K562 (cell line): ENCODE measurements around the gene ASIC3. TPM values are rescaled to one million over a fixed set of nuclear protein-coding genes. Genes with fewer than 3 reads are reported as not detected.

ENCODE experiments used
- ATAC-seq: fragments of 200-7000 bp; cut with Tn5 transposase; 3 replicates; pipeline ENCODE4 v1.9.1; 2020; ENCODE audit warnings: moderate library complexity
- BruUV-seq: library from RNA; stranded (reverse); fragments of 400-500 nt; replicated peaks from 2 replicates; lab custom pipeline; 2021; lab: Mats Ljungman, UMichigan
- CTCF ChIA-PET: fragments of 300-600 bp; formaldehyde crosslinking; extraction: SDS; loops from one replicate; lab custom pipeline; 2021; ENCODE audit warnings: low intra/inter-chr PET ratio; lab: Yijun Ruan, JAX
- POLR2A ChIA-PET: fragments of 300-600, 350-650 bp; sonication (Branson Sonifier 250); formaldehyde crosslinking; extraction: SDS; loops from one replicate; lab custom pipeline; 2021; ENCODE audit warnings: antibody characterized with exemption, inconsistent platforms; lab: Yijun Ruan, JAX
- DNase-seq, 4 experiments: peaks; one replicate each; pipeline versions ENCODE4 v3.0.0 to v3.0.0-alpha.2; 2011 to 2018; ENCODE audit warnings: low spot score in 3 of 4, mixed read lengths in 3 of 4; ENCODE audit errors: extremely low read depth in 1 of 4
- FAIRE-seq: peaks from 2 replicates; lab custom pipeline; 2011; peaks lifted over from hg19 to GRCh38; lab: Jason Lieb, UNC
- H2AFZ ChIP-seq: 2 replicates; pipeline ENCODE4 v1.6.0; 2011; ENCODE audit warnings: low read depth, low read length, control low read depth, inconsistent platforms
- H3K27ac ChIP-seq: fragments of 200-600 bp; 3 replicates; pipeline ENCODE4 v1.8.0; 2011; ENCODE audit warnings: low read depth, mild to moderate bottlenecking, control low read depth, inconsistent platforms, low read length, moderate library complexity, mixed read lengths; ENCODE audit errors: extremely low read depth
- H3K27me3 ChIP-seq, 2 experiments: fragments of 300-600 bp in 1 of 2; 2 replicates in 1 of 2; 3 replicates in 1 of 2; pipeline versions ENCODE4 v1.6.0 to v1.8.0; 2011; ENCODE audit warnings: inconsistent platforms in 2 of 2, low read length in 2 of 2, mild to moderate bottlenecking in 1 of 2, mixed read lengths in 1 of 2, moderate library complexity in 1 of 2; ENCODE audit not compliant: control insufficient read depth in 2 of 2, insufficient read depth in 2 of 2
- H3K36me3 ChIP-seq: fragments of 300-600 bp; 3 replicates; pipeline ENCODE4 v1.8.0; 2011; ENCODE audit warnings: mild to moderate bottlenecking, low read length, inconsistent platforms; ENCODE audit not compliant: control insufficient read depth, insufficient read depth
- H3K4me1 ChIP-seq, 2 experiments: fragments of 200-600 bp in 1 of 2; replicated peaks in 1 of 2; 2 replicates in 1 of 2; 3 replicates in 1 of 2; pipeline versions ENCODE4 v1.5.1 to v1.8.0; 2011; ENCODE audit warnings: inconsistent platforms in 2 of 2, low read length in 2 of 2, mild to moderate bottlenecking in 1 of 2, mixed read lengths in 1 of 2, moderate library complexity in 1 of 2; ENCODE audit not compliant: control insufficient read depth in 2 of 2, insufficient read depth in 2 of 2
- H3K4me2 ChIP-seq: 2 replicates; pipeline ENCODE4 v1.6.1; 2011; ENCODE audit warnings: low read length, control low read depth, inconsistent platforms, mixed read lengths; ENCODE audit not compliant: insufficient read depth
- H3K4me3 ChIP-seq: fragments of 200-600 bp; sonication (generic), shearing (Covaris generic); 2 replicates; pipeline ENCODE4 v1.5.1; 2016; ENCODE audit warnings: control low read depth, inconsistent platforms
- H3K79me2 ChIP-seq: fragments of 200-600 bp; 3 replicates; pipeline ENCODE4 v1.8.0; 2011; ENCODE audit warnings: low read length, inconsistent platforms; ENCODE audit not compliant: control insufficient read depth, insufficient read depth
- H3K9ac ChIP-seq, 2 experiments: 2 replicates each; pipeline versions ENCODE4 v1.6.0 to v1.6.1; 2011; ENCODE audit warnings: low read depth in 2 of 2, low read length in 2 of 2, control low read depth in 1 of 2, inconsistent platforms in 1 of 2, mild to moderate bottlenecking in 1 of 2, mixed read lengths in 1 of 2; ENCODE audit not compliant: insufficient read depth in 1 of 2
- H3K9me1 ChIP-seq: one replicate; pipeline ENCODE4 v1.6.0; 2011; ENCODE audit warnings: inconsistent platforms, mild to moderate bottlenecking, low read length, moderate library complexity; ENCODE audit not compliant: control insufficient read depth, insufficient read depth
- H3K9me3 ChIP-seq: replicated peaks from 2 replicates; pipeline ENCODE4 v1.5.1; 2011; ENCODE audit warnings: low read depth, low read length, inconsistent platforms; ENCODE audit not compliant: control insufficient read depth, insufficient read depth
- H4K20me1 ChIP-seq: replicated peaks from 2 replicates; pipeline ENCODE4 v1.6.1; 2011; ENCODE audit warnings: low read length, inconsistent platforms, mixed read lengths; ENCODE audit not compliant: control insufficient read depth, insufficient read depth
- CBX5 ChIP-seq: IDR thresholded peaks from 2 replicates; pipeline ENCODE4 v1.6.1; 2014; ENCODE audit warnings: low read depth, borderline replicate concordance
- CEBPG ChIP-seq, 3 experiments: fragments of 200-800 bp in 1 of 3; sonication (Bioruptor generic) in 1 of 3; sonication (generic) in 1 of 3; formaldehyde crosslinking in 1 of 3; IDR thresholded peaks in 2 of 3; conservative IDR thresholded peaks in 1 of 3; 2 replicates each; pipeline versions ENCODE4 v1.6.1 to v1.8.0; 2016 to 2022; ENCODE audit warnings: missing compliant biosample characterization in 2 of 3, missing genetic modification characterization in 2 of 3, mild to moderate bottlenecking in 1 of 3, missing genetic modification reagents in 1 of 3
- ESRRA ChIP-seq: fragments of 450-650 bp; IDR thresholded peaks from 2 replicates; pipeline ENCODE4 v1.6.1; 2014; ENCODE audit warnings: low read depth, mild to moderate bottlenecking, moderate library complexity, borderline replicate concordance
- LARP7 ChIP-seq: fragments of 450-650 bp; IDR thresholded peaks from 2 replicates; pipeline ENCODE4 v1.6.1; 2016
- PCBP1 ChIP-seq: fragments of 200-400 bp; formaldehyde crosslinking; IDR thresholded peaks from 2 replicates; pipeline ENCODE4 v1.6.1; 2018; ENCODE audit warnings: mild to moderate bottlenecking, low read depth, low read length; ENCODE audit not compliant: poor library complexity, severe bottlenecking
- PHF21A ChIP-seq: fragments of 450-650 bp; IDR thresholded peaks from 2 replicates; pipeline ENCODE4 v1.6.1; 2017; ENCODE audit warnings: low read depth, borderline replicate concordance
- POLR2A ChIP-seq: fragments of 450-650 bp; conservative IDR thresholded peaks from 2 replicates; pipeline ENCODE4 v1.6.1; 2016
- SUPT5H ChIP-seq: fragments of 450-650 bp; IDR thresholded peaks from 2 replicates; pipeline ENCODE4 v1.6.1; 2016
- TEAD4 ChIP-seq, 2 experiments: sonication (generic) in 1 of 2; formaldehyde crosslinking in 1 of 2; IDR thresholded peaks; 2 replicates each; pipeline versions ENCODE4 v1.6.1 to v1.8.0; 2012 to 2022; ENCODE audit warnings: borderline replicate concordance in 1 of 2, inconsistent platforms in 1 of 2, low read length in 1 of 2, mild to moderate bottlenecking in 1 of 2, missing genetic modification reagents in 1 of 2
- ZNF717 ChIP-seq: fragments of 250-450 bp; sonication (Bioruptor Pico); IDR thresholded peaks from 2 replicates; pipeline ENCODE4 v1.5.0; 2021
- WGBS: fragments of 100-300 bp; shearing (Covaris generic); methylation state at CpG from one replicate; pipeline ENCODE4 v1.1.6; 2016; ENCODE audit warnings: low coverage, mixed read lengths; ENCODE audit not compliant: insufficient coverage; ENCODE audit errors: missing lambda C conversion rate; 5-methylcytosine and 5-hydroxymethylcytosine counted together
- in situ Hi-C: fragments of 300-500 bp; cut with MboI; formaldehyde crosslinking; loops from 4 replicates; pipeline ENCODE4 v1.15.0; 2018; ENCODE audit warnings: inconsistent platforms, mixed read lengths
- intact Hi-C: fragments of 100-400 bp; cut with micrococcal nuclease; formaldehyde crosslinking; loops from 2 replicates; pipeline ENCODE4 v1.14.2; 2022
- polyA plus RNA-seq, 8 experiments: library from polyadenylated mRNA; depleted of rRNA in 4 of 8; stranded (reverse) in 5 of 8; unstranded in 3 of 8; fragments of >200 nt; fragmentation: Nextera tagmentation in 2 of 8; fragmentation: Illumina TruSeq in 1 of 8; extraction: Ambion mirVana in 2 of 8; extraction: Trizol in 1 of 8; gene quantifications; 2 replicates each; pipeline versions ENCODE4 v1.2.1 to v1.2.3, GENCODE V29; 2011 to 2014; ENCODE audit warnings: inconsistent platforms in 1 of 8, missing spikeins in 1 of 8
- total RNA-seq, 7 experiments: library from RNA; depleted of rRNA in 6 of 7; stranded (reverse); fragments of >200 nt in 6 of 7; fragmentation: Illumina TruSeq in 2 of 7; extraction: Trizol in 2 of 7; gene quantifications; 2 replicates each; pipeline versions ENCODE4 v1.2.1 to v1.2.3, GENCODE V29; 2011 to 2021; ENCODE audit warnings: low replicate concordance in 1 of 7
- TF ChIP-seq, protein P1 (sequence below): sonication (generic); formaldehyde crosslinking; IDR thresholded peaks from 2 replicates; pipeline ENCODE4 v1.4.0; 2020; ENCODE audit warnings: mild to moderate bottlenecking, missing genetic modification reagents
- TF ChIP-seq, protein P2 (sequence below): sonication (generic); formaldehyde crosslinking; IDR thresholded peaks from 2 replicates; pipeline ENCODE4 v1.8.0; 2022; ENCODE audit warnings: mild to moderate bottlenecking, missing genetic modification reagents, borderline replicate concordance
- TF ChIP-seq, protein P3 (sequence below): fragments of 450-650 bp; formaldehyde crosslinking; IDR thresholded peaks from 2 replicates; pipeline ENCODE4 v1.4.0; 2022; ENCODE audit warnings: missing genetic modification characterization
- TF ChIP-seq, protein P4 (sequence below): sonication (generic); formaldehyde crosslinking; IDR thresholded peaks from 2 replicates; pipeline ENCODE4 v1.8.1; 2023; ENCODE audit warnings: mild to moderate bottlenecking, missing genetic modification reagents

Gene ASIC3
- total and polyA plus RNA-seq, 9 of the 15 experiments (the other 6 are each of a cell fraction or from before 2014, with no cell fraction given), result 0.11 to 5.0 (median 0.87) TPM

DNA sequence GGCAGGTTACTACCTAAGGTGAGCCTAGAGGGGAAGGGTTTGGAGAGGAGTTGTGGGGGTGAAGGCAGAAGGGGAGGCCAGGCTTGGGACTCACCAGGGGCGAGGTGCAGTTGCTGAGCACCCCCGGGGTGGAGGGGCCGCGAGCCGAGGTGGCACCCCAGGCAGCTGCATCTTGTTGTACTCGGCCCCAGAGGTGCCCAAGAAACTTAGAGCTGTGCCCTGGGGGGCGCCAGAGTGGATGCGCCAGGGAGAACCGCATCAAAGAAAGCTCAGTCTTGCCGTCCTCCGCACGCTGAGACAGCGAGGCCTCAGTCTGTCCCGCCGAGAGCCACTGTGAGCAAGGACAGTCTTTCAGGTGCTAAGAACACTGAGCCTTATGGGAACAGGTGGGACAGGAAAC is 31.4 kb upstream of the ASIC3 start:
- CTCF ChIA-PET, result interaction anchor here (0.7 to 1.3 kb wide), 3 partner anchors 53 to 119 kb away, joined by 3 to 6 read pairs (median 4); no protein-coding TSS in a partner anchor
- H3K4me2 ChIP-seq, result peak overlapping the region; percentile 95; the same call in 1 of the 2 replicates
- no peaks in the 10 kb centered on the region for H3K9me1 ChIP-seq
- no peaks in the 10 kb centered on the region for H4K20me1 ChIP-seq
- WGBS, result 83% methylated on average over 15 of the region's 15 CpGs
- no TSS peak for BruUV-seq
- no peak for FAIRE-seq
- H3K9ac ChIP-seq, result peak overlapping the region in 1 of 2 experiments; percentile 93; a peak in 2 of 4 replicates
- H3K79me2 ChIP-seq, result peaks cover 13% of the 10 kb centered on the region
- ATAC-seq, result no peak
- H3K4me3 ChIP-seq, result no peak overlapping the region
- H3K36me3 ChIP-seq, result peaks cover 36% of the 10 kb centered on the region; the same call in 2 of the 3 replicates
- H2AFZ ChIP-seq, result no peak overlapping the region
- H3K9me3 ChIP-seq, result no peaks in the 10 kb centered on the region
- H3K4me1 ChIP-seq, result peaks cover 29 to 78% of the 10 kb centered on the region in 2 experiments
- H3K27ac ChIP-seq, result no peak overlapping the region
- DNase-seq, result peak in 1 of 4 experiments; percentile 25
- intact Hi-C loops, result loop anchor here (10.0 kb wide), 1 partner anchor 158 kb away; no protein-coding TSS in a partner anchor
- POLR2A ChIA-PET, result interaction anchor here (0.5 to 14.3 kb wide), 7 partner anchors 8 to 1167 kb away, joined by 3 to 146 read pairs (median 4); partner anchors contain the start of gene ABCB8
- no peaks in the 10 kb centered on the region; a peak in 1 of 5 replicates for H3K27me3 ChIP-seq
- in situ Hi-C loops, result no loop called here
- TF ChIP-seq ESRRA (no peak), PHF21A (no peak), PCBP1 (no peak), SUPT5H (0 out of 2 replicates have a peak, but pooled peaks have one; percentile 5), ZNF717 (no peak), TEAD4 (IDR thresholded peaks at IDR 0.05; ENCODE audit: low read length) (no peak), TEAD4 (CRISPR knock-in tag; IDR thresholded peaks at IDR 0.05; ENCODE audit: borderline replicate concordance) (no peak), LARP7 (no peak), POLR2A (peak; percentile 29; the same call in 1 of the 2 replicates), CBX5 (no peak), CEBPG (CRISPR knock-in tag; IDR thresholded peaks at IDR 0.05) (0 out of 2 replicates have a peak, but pooled peaks have one; percentile 4), CEBPG (tag; conservative IDR thresholded peaks at IDR 0.05 in 1 of 2, IDR thresholded peaks at IDR 0.05 in 1 of 2) (no peak)
- TF ChIP-seq, protein P1, sequence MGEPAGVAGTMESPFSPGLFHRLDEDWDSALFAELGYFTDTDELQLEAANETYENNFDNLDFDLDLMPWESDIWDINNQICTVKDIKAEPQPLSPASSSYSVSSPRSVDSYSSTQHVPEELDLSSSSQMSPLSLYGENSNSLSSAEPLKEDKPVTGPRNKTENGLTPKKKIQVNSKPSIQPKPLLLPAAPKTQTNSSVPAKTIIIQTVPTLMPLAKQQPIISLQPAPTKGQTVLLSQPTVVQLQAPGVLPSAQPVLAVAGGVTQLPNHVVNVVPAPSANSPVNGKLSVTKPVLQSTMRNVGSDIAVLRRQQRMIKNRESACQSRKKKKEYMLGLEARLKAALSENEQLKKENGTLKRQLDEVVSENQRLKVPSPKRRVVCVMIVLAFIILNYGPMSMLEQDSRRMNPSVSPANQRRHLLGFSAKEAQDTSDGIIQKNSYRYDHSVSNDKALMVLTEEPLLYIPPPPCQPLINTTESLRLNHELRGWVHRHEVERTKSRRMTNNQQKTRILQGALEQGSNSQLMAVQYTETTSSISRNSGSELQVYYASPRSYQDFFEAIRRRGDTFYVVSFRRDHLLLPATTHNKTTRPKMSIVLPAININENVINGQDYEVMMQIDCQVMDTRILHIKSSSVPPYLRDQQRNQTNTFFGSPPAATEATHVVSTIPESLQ (CRISPR knock-in tag), result no peak
- TF ChIP-seq, protein P2, sequence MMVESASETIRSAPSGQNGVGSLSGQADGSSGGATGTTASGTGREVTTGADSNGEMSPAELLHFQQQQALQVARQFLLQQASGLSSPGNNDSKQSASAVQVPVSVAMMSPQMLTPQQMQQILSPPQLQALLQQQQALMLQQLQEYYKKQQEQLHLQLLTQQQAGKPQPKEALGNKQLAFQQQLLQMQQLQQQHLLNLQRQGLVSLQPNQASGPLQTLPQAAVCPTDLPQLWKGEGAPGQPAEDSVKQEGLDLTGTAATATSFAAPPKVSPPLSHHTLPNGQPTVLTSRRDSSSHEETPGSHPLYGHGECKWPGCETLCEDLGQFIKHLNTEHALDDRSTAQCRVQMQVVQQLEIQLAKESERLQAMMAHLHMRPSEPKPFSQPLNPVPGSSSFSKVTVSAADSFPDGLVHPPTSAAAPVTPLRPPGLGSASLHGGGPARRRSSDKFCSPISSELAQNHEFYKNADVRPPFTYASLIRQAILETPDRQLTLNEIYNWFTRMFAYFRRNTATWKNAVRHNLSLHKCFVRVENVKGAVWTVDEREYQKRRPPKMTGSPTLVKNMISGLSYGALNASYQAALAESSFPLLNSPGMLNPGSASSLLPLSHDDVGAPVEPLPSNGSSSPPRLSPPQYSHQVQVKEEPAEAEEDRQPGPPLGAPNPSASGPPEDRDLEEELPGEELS, result no peak
- TF ChIP-seq, protein P3, sequence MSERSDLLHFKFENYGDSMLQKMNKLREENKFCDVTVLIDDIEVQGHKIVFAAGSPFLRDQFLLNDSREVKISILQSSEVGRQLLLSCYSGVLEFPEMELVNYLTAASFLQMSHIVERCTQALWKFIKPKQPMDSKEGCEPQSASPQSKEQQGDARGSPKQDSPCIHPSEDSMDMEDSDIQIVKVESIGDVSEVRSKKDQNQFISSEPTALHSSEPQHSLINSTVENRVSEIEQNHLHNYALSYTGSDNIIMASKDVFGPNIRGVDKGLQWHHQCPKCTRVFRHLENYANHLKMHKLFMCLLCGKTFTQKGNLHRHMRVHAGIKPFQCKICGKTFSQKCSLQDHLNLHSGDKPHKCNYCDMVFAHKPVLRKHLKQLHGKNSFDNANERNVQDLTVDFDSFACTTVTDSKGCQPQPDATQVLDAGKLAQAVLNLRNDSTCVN (CRISPR knock-in tag), result no peak
- TF ChIP-seq, protein P4, sequence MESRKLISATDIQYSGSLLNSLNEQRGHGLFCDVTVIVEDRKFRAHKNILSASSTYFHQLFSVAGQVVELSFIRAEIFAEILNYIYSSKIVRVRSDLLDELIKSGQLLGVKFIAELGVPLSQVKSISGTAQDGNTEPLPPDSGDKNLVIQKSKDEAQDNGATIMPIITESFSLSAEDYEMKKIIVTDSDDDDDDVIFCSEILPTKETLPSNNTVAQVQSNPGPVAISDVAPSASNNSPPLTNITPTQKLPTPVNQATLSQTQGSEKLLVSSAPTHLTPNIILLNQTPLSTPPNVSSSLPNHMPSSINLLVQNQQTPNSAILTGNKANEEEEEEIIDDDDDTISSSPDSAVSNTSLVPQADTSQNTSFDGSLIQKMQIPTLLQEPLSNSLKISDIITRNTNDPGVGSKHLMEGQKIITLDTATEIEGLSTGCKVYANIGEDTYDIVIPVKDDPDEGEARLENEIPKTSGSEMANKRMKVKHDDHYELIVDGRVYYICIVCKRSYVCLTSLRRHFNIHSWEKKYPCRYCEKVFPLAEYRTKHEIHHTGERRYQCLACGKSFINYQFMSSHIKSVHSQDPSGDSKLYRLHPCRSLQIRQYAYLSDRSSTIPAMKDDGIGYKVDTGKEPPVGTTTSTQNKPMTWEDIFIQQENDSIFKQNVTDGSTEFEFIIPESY, result peak; percentile 68
